ENCODE measurements around the gene ANKDD1A. TPM values are rescaled to one million over a fixed set of nuclear protein-coding genes. Genes with fewer than 3 reads are reported as not detected.

ANKDD1A gene
- 11.3 TPM for total RNA-seq

DNA sequence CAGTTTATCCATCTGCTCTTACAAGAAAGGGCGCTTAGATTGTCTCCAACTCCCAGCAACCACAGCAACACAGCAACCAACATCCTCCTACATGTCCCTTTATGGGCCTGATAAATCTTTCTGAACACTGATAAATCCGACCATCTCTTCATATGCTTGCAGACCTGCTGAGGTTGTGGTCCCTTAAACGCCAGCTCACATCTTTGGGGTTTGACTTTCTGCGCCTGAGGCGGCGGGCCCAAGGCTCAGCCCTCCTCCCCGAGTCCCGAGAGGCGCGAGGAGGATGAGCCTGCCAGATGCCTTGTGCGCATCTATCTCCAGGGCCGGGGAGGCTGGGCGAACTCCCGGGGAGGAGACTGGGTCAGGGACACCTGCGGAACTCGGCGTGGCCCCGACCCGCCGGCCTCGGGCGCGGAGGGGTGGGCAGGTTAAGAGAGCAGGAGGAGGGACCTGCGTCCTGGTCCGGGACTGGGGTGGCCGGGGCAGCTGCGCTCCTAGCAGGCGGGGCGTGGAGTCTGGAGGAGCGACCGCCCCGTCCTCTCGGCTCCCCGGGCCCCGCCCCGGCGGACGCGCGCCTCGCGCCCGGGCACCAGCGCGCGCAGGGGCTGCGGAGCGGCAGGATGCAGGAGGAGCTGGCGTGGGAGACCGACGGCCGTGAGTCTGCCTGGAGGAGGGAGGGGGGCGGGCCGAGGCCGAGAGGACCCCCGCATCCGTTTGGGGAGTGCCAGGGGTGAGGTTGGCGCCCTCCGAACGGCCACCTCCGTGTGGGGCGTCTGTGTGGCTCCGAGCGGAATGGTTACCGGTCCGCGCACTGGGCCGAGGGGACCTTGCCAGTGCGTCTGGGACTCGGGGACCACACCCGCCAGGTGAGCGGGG, at the start of gene ANKDD1A:
ANKDD1A (plus strand) TSS at position 592 of the 876 bp plus-strand sequence; CDS start at position 621, 29 bp downstream.
- Histone ChIP-seq H3K9me3 (ENCODE audit: low read depth, low read length) (no peaks in the 10 kb centered on the region), H3K4me1 (ENCODE audit: insufficient read depth, low read length) (peaks cover 10% of the 10 kb centered on the region), H3K4me3 (ENCODE audit: low read length) (no peak within 1 kb of the TSS), H3K27me3 (ENCODE audit: insufficient read depth, low read length) (peaks cover 21% of the 10 kb centered on the region)

DNA sequence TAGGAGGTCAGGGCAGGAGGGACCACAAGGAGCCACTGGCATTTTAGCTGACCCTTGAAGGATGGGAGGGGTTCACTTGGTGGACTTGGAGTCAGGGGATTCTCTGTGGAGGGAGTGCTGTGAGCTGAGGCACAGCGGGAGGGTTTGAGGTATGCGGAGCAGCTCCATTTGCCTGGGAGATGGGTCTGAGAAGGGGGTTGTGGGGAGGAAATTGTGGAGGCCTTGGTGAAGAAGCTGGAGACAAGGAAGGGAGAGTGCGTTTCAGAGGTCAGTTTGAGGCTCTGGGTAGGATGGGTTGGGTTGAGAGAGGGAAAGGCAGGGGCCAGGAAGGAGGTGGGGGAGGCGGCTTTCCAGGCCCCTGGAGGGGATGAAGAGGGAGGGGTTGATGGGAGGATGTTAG, 49.7 kb upstream of the ANKDD1A start:
- Histone ChIP-seq H3K4me3 (ENCODE audit: low read length) (no peak overlapping the region), H3K27me3 (ENCODE audit: insufficient read depth, low read length) (no peaks in the 10 kb centered on the region), H3K4me1 (ENCODE audit: insufficient read depth, low read length) (peaks cover 15% of the 10 kb centered on the region), H3K9me3 (ENCODE audit: low read depth, low read length) (no peaks in the 10 kb centered on the region)

DNA sequence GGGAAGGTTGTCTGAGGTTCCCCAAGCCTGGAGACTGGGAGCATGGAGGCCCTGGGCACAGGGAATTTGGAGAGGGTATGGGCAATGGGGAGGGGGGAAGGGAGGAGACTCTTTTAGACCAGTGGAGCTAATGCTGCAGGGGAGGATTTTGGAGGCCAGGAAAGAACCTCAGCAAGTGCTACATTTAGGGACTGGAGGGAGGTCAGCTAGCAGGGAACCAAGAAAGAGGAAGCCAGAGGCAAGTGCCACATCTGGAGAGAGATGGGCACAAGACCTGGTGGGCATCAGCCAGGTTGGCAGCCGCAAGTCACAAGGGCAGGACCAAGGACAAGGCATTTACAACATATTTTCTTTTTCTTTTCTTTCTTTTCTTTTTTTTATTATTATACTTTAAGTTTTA, 49.3 kb upstream of the ANKDD1A start:
- Histone ChIP-seq H3K27me3 (ENCODE audit: insufficient read depth, low read length) (no peaks in the 10 kb centered on the region), H3K9me3 (ENCODE audit: low read depth, low read length) (no peaks in the 10 kb centered on the region), H3K4me1 (ENCODE audit: insufficient read depth, low read length) (peaks cover 11% of the 10 kb centered on the region), H3K4me3 (ENCODE audit: low read length) (no peak overlapping the region)

DNA sequence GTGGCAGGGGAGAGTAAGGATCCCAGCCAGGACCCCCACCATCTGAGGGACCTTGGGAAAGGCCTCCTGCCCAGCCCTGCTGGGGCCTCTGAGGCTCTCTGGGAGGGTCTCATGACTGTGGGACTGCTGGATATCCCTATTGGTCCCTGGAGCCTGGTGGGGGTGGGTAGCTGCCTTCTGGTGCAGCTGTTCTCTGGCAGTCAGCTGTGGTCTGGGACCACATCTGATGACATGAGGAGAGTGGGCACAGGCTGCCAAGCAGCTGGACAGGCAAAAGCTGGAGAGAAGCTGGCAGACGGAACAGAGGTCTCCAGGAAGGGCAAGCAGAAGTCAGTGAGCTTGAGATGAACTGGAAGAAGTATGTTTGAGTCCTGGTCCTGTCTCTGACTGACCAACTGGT, 47.6 kb upstream of the ANKDD1A start:
- no peaks in the 10 kb centered on the region for H3K27me3 ChIP-seq (ENCODE audit: insufficient read depth, low read length)
- H3K4me1 ChIP-seq (ENCODE audit: insufficient read depth, low read length) = peaks cover under 1% of the 10 kb centered on the region

DNA sequence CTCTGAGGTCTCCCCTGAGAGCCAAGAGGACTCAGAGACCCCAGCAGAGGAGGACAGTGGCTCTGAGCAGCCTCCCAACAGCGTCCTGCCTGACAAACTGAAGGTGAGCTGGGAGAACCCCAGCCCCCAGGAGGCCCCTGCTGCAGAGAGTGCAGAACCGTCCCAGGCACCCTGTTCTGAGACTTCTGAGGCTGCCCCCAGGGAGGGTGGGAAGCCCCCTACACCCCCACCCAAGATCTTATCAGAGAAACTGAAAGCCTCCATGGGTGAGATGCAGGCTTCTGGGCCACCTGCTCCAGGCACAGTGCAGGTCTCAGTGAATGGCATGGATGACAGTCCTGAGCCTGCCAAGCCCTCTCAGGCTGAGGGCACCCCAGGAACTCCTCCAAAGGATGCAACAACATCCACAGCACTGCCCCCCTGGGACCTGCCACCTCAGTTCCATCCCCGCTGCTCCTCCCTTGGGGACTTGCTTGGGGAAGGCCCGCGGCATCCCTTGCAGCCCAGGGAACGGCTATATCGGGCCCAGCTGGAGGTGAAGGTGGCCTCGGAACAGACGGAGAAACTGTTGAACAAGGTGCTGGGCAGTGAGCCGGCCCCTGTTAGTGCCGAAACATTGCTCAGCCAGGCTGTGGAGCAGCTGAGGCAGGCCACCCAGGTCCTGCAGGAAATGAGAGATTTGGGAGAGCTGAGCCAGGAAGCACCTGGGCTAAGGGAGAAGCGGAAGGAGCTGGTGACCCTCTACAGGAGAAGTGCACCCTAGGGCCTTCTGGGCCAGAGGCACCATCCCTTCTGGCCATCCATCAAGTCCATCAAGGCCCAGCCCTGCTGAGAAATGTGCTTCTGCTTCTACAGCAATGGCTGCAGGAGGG, 46.3 kb upstream of the ANKDD1A start:
- H3K4me3 ChIP-seq (ENCODE audit: low read length) = no peak overlapping the region
- H3K4me1 ChIP-seq (ENCODE audit: insufficient read depth, low read length) = peaks cover 13% of the 10 kb centered on the region
- H3K27me3 ChIP-seq (ENCODE audit: insufficient read depth, low read length) = no peaks in the 10 kb centered on the region
- no peaks in the 10 kb centered on the region for H3K9me3 ChIP-seq (ENCODE audit: low read depth, low read length)

More for the DNA sequence above, 47.6 kb upstream of the ANKDD1A start:
- Histone ChIP-seq H3K9me3 (ENCODE audit: low read depth, low read length) (no peaks in the 10 kb centered on the region), H3K4me3 (ENCODE audit: low read length) (no peak overlapping the region)

DNA sequence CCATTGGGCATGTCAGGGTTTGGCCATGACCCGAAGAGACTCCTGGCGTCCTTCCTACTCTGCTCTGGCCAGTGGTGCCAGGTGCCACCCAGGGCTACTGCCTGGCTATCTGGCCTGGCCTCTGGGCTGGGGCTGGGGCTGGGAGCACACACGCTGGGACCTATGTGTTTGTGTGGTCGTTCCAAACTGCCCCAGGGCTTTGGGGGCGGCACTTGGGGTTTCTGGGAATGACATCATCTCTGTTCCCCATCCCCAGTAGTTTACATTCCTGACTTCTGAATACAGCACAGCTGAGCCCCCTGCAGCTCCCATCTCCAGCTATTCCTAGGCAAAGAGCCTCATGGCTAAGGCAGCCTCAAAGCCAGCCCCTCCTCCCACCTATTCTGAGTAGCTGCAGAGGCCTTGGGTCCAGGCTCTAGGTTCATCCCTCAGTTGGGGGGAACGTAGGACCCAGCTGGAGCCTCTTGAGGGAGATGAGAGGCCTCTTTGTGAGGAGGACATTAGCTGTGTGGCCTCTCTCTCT, 45.6 kb upstream of the ANKDD1A start:
- H3K27me3 ChIP-seq (ENCODE audit: insufficient read depth, low read length) = no peaks in the 10 kb centered on the region
- no peaks in the 10 kb centered on the region for H3K9me3 ChIP-seq (ENCODE audit: low read depth, low read length)

DNA sequence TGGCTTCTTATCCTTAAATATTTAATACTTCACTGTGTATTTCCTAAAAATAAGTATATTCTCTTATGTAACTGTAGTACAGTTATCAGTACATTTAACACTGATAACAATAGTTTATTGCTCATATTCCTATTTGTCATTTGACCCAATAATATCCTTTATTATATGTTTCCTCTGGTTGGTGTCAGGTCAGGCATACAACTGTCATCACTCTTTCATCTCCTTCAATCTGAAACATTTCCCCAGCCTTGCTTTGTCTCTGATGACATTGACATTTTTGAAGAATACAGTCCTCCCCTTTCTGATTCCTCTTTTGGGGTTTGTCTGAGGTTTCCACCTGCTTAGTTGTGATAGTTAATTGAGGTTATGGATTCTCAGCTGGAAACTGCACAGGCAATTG, 42.2 kb upstream of the ANKDD1A start:
- Histone ChIP-seq H3K9me3 (ENCODE audit: low read depth, low read length) (no peaks in the 10 kb centered on the region), H3K4me1 (ENCODE audit: insufficient read depth, low read length) (peaks cover 49% of the 10 kb centered on the region), H3K27me3 (ENCODE audit: insufficient read depth, low read length) (no peaks in the 10 kb centered on the region), H3K4me3 (ENCODE audit: low read length) (no peak overlapping the region)

More for the DNA sequence above, 45.6 kb upstream of the ANKDD1A start:
- Histone ChIP-seq H3K4me3 (ENCODE audit: low read length) (no peak overlapping the region), H3K4me1 (ENCODE audit: insufficient read depth, low read length) (peaks cover 17% of the 10 kb centered on the region)

DNA sequence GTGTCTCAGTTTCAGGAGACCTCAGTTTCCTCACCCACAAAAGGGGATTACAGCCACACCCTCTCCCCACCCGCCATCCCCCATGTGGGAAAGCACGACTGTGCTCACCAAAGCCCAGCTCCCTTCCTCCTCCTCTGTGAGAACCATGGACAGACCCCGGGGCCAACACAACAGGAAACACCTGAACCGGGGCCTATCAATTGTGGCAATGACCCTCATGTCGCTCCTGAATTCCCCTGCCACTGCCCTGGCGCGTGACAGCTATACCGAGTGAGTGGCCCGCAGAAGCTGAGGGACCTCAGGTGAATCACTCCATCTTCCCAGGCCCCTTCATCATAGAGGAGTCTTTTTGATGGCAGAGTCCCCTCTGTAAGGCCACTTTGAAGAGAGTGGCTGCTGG, 41.3 kb upstream of the ANKDD1A start:
- H3K4me1 ChIP-seq (ENCODE audit: insufficient read depth, low read length) = peaks cover 52% of the 10 kb centered on the region
- no peak overlapping the region for H3K4me3 ChIP-seq (ENCODE audit: low read length)
- no peaks in the 10 kb centered on the region for H3K27me3 ChIP-seq (ENCODE audit: insufficient read depth, low read length)
- no peaks in the 10 kb centered on the region for H3K9me3 ChIP-seq (ENCODE audit: low read depth, low read length)

DNA sequence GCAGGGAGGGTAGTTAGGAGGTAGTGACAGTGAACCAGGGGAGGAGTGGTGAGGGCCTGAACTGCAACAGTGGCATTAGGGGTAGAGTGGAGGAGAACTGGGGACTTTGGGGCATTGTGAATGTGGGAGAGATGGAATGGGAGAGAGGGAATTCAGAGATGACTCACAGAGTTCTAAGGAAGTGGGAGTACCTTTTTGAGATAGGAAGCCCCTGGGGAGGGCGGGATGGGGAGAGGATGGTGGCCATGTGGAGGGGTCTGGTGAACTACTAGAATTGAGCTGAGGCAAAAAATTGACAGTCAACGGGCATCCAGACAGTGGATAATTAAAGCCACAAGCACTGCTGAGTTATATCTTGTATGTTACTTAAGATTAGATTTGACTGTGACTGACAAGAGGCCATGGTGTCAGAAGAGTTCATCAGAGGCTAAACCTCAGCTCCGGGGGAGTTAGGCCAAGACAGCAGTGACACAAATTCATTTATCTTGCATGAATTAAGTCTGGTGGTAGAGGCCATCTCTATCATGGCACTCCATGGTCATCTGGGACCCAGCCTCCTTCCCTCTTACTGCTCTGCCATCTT, 36.0 kb upstream of the ANKDD1A start:
- no peaks in the 10 kb centered on the region for H3K27me3 ChIP-seq (ENCODE audit: insufficient read depth, low read length)
- no peaks in the 10 kb centered on the region for H3K9me3 ChIP-seq (ENCODE audit: low read depth, low read length)
- peaks cover 69% of the 10 kb centered on the region for H3K4me1 ChIP-seq (ENCODE audit: insufficient read depth, low read length)
- no peak overlapping the region for H3K4me3 ChIP-seq (ENCODE audit: low read length)

DNA sequence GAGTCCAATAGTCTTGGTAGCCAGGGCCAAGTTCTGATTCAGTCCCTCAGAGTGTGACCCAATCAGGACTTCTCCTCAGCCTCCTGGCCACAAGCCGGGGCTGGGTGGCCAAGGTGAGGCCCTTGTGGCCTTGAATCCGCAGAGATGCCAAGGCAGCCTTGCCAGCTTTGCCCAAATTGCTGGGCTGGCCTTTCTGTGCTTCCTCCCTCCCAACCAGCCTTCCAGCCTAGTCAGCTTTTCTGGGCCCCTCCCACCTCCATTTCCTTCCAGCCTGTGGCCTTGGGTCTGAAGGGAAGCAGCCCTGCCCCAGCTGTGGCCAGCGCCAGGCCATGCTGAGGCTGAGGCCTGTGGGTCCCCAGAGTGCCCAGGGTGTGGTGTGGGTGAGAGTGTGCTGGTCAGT, 34.3 kb upstream of the ANKDD1A start:
- Histone ChIP-seq H3K27me3 (ENCODE audit: insufficient read depth, low read length) (no peaks in the 10 kb centered on the region), H3K9me3 (ENCODE audit: low read depth, low read length) (no peaks in the 10 kb centered on the region), H3K4me3 (ENCODE audit: low read length) (no peak overlapping the region), H3K4me1 (ENCODE audit: insufficient read depth, low read length) (peaks cover 75% of the 10 kb centered on the region)

DNA sequence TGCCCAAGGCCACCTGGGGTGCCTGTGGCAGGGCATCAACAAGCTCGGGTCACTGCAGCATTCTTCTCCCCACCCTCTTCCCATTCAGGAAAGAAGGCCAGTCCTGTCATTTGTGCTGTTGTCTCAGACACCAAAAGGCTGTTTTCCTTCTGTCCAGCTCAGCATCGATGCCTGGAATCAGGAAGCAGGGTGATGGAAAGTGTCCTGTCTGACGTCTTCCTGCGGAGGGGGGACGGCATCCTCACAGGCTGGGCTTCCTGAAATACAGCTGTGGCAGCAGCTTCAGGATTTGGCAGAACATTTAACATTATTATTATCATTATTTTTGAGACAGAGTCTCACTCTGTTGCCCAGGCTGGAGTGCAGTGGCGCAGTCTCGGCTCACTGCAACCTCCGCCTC, 33.0 kb upstream of the ANKDD1A start:
- Histone ChIP-seq H3K4me1 (ENCODE audit: insufficient read depth, low read length) (peaks cover 75% of the 10 kb centered on the region), H3K9me3 (ENCODE audit: low read depth, low read length) (no peaks in the 10 kb centered on the region), H3K27me3 (ENCODE audit: insufficient read depth, low read length) (no peaks in the 10 kb centered on the region), H3K4me3 (ENCODE audit: low read length) (no peak overlapping the region)

DNA sequence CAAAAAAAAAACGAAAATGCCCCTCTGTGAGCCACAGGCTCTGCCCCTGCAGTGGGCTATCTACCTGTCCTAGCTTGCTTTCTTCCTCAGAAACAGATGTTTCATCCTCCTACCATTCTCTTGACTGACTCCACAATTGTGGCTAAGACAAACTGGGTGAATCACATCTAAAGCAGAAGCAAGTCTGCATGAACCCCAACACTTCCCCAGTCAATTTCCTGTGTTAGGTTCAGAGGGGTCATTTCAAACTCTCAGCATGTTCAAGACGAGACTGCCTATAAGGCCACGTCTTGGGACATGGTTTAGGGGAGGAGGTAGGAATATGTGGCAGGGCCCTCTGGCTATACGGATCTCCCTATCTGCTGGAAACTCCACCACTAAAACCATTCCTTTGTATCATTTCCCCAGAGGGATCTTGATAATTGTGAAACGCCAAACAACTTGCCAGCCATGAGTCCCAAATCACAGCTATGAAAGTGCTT, 28.6 kb upstream of the ANKDD1A start:
- Histone ChIP-seq H3K4me1 (ENCODE audit: insufficient read depth, low read length) (peaks cover 66% of the 10 kb centered on the region), H3K27me3 (ENCODE audit: insufficient read depth, low read length) (no peaks in the 10 kb centered on the region), H3K4me3 (ENCODE audit: low read length) (no peak overlapping the region)

DNA sequence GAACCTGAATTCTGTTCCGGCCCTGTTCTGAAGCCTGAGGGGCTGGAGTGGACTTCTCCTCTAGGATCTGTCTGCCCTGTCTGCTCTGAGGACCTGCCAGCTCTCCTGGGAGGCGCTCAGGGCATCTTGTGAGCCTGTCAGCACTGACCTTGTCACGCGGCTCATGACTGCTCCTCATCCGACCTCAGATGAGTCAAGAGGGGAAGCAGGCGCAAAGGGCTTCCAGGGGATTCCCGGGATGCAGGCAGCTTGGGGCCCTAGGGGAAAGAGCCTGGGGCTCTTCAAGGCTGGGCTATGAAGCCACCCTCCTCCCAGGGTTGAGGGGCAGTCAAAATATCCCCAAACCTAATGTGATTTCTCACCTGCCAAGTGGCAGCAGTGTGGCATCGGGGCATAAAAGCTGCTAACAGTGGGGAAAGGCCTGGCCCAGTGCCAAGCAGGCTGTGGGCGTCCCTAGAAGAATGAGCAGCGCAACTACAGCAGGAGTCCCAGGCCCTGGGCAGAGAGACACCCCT, 27.6 kb upstream of the ANKDD1A start:
- H3K4me3 ChIP-seq (ENCODE audit: low read length) = no peak overlapping the region
- peaks cover 57% of the 10 kb centered on the region for H3K4me1 ChIP-seq (ENCODE audit: insufficient read depth, low read length)
- no peaks in the 10 kb centered on the region for H3K9me3 ChIP-seq (ENCODE audit: low read depth, low read length)
- H3K27me3 ChIP-seq (ENCODE audit: insufficient read depth, low read length) = no peaks in the 10 kb centered on the region

More for the DNA sequence above, 28.6 kb upstream of the ANKDD1A start:
- H3K9me3 ChIP-seq (ENCODE audit: low read depth, low read length) = no peaks in the 10 kb centered on the region

DNA sequence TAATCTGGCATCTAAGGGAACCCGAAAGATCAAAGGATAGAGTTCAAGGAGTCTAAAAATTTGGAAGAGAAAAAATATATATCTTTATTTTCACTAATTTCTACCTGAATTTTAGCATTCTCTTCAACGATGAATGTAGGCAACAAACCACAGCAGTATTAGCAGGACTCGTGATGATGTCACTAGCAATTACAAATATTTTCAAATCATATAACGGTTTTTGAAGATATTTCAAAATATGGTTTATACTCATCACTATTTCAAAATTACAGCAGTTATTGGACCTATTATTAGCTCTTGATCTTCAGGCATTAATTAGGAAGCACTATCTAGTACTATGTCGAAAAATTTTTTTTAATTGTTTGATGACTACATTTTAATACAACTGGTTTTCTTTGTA, 27.0 kb upstream of the ANKDD1A start:
- Histone ChIP-seq H3K4me1 (ENCODE audit: insufficient read depth, low read length) (peaks cover 57% of the 10 kb centered on the region), H3K27me3 (ENCODE audit: insufficient read depth, low read length) (no peaks in the 10 kb centered on the region), H3K4me3 (ENCODE audit: low read length) (no peak overlapping the region), H3K9me3 (ENCODE audit: low read depth, low read length) (no peaks in the 10 kb centered on the region)
